Caco-2 (cell line): Measurements from ENCODE around the gene C20orf144. TPM values are rescaled to one million over a fixed set of nuclear protein-coding genes. Genes with fewer than 3 reads are reported as not detected.

ENCODE experiments used
- BruUV-seq: library from RNA; stranded (reverse); fragments of 400-500 nt; replicated peaks from 2 replicates; lab custom pipeline; 2021; lab: Mats Ljungman, UMichigan
- CTCF ChIA-PET: fragments of 300-600 bp; sonication (Branson Sonifier 250); formaldehyde crosslinking; loops from one replicate; lab custom pipeline; 2022; ENCODE audit warnings: antibody characterized with exemption; lab: Charles Lee
- POLR2A ChIA-PET: fragments of 300-600 bp; sonication (Branson Sonifier 250); formaldehyde crosslinking; loops from one replicate; lab custom pipeline; 2022; ENCODE audit warnings: antibody characterized with exemption; lab: Charles Lee
- DNase-seq, 2 experiments: peaks; one replicate each; pipeline versions ENCODE4 v3.0.0 to v3.0.0-alpha.2; 2020 to 2022
- H3K27me3 ChIP-seq: replicated peaks from 2 replicates; pipeline ENCODE4 v1.6.0; 2011; ENCODE audit warnings: low read length; ENCODE audit not compliant: control insufficient read depth, insufficient read depth
- H3K36me3 ChIP-seq: 2 replicates; pipeline ENCODE4 v1.5.1; 2011; ENCODE audit warnings: low read length; ENCODE audit not compliant: control insufficient read depth, insufficient read depth
- H3K4me1 ChIP-seq: fragments of 250-450 bp; sonication (Bioruptor Pico); 2 replicates; pipeline ENCODE4 v1.5.1; 2020; ENCODE audit warnings: mild to moderate bottlenecking
- H3K4me3 ChIP-seq: 2 replicates; pipeline ENCODE4 v1.5.1; 2011; ENCODE audit warnings: low read depth, mild to moderate bottlenecking, control low read depth, low read length
- H3K9me3 ChIP-seq: fragments of 250-450 bp; sonication (Bioruptor Pico); 2 replicates; pipeline ENCODE4 v1.5.1; 2020; ENCODE audit warnings: mild to moderate bottlenecking, moderate library complexity
- H3K27ac Mint-ChIP-seq: one replicate; pipeline ENCODE4 v1.8.0; 2022; ENCODE audit warnings: mixed read lengths; ENCODE audit not compliant: unreplicated experiment
- H3K27me3 Mint-ChIP-seq: one replicate; pipeline ENCODE4 v1.8.0; 2022; ENCODE audit warnings: mixed read lengths; ENCODE audit not compliant: insufficient read depth, unreplicated experiment
- H3K36me3 Mint-ChIP-seq: one replicate; pipeline ENCODE4 v1.8.0; 2022; ENCODE audit warnings: mild to moderate bottlenecking, mixed read lengths; ENCODE audit not compliant: insufficient read depth, unreplicated experiment
- H3K4me1 Mint-ChIP-seq: one replicate; pipeline ENCODE4 v1.8.0; 2022; ENCODE audit warnings: low read depth, mixed read lengths; ENCODE audit not compliant: unreplicated experiment
- H3K4me3 Mint-ChIP-seq: one replicate; pipeline ENCODE4 v1.8.0; 2022; ENCODE audit warnings: mild to moderate bottlenecking, moderate library complexity, mixed read lengths; ENCODE audit not compliant: unreplicated experiment
- H3K9me3 Mint-ChIP-seq: one replicate; pipeline ENCODE4 v1.8.0; 2022; ENCODE audit warnings: mixed read lengths; ENCODE audit not compliant: unreplicated experiment
- CTCF ChIP-seq, 2 experiments: fragments of 200-600 bp in 1 of 2; IDR thresholded peaks; 1 replicate in 1 of 2; 2 replicates in 1 of 2; pipeline versions ENCODE4 v1.5.1 to v1.8.0; 2011 to 2022; ENCODE audit warnings: antibody characterized with exemption in 1 of 2, control low read depth in 1 of 2, inconsistent platforms in 1 of 2, low read depth in 1 of 2, low read length in 1 of 2, mild to moderate bottlenecking in 1 of 2, moderate library complexity in 1 of 2; ENCODE audit not compliant: insufficient read depth in 1 of 2, severe bottlenecking in 1 of 2, unreplicated experiment in 1 of 2
- intact Hi-C: fragments of 100-400 bp; cut with micrococcal nuclease; formaldehyde crosslinking; loops from one replicate; pipeline ENCODE4 v1.10.0; 2022; ENCODE audit not compliant: unreplicated experiment
- total RNA-seq: library from RNA; stranded (reverse); gene quantifications from 2 replicates; pipeline ENCODE4 v1.2.3, GENCODE V29; 2022

C20orf144 gene
- total RNA-seq, 1 experiment from 2014 or later = 0.18 TPM

GRCh38 chr20:33675136-33675959 lies 13.2 kb downstream of the C20orf144 start:
- Mint-ChIP-seq H3K4me3 (peak overlapping the region; percentile 99), H3K9me3 (no peaks in the 10 kb centered on the region), H3K4me1 (peaks cover 31% of the 10 kb centered on the region), H3K36me3 (peaks cover 68% of the 10 kb centered on the region), H3K27me3 (no peaks in the 10 kb centered on the region), H3K27ac (peak overlapping the region; percentile 73)
- intact Hi-C loops = no loop called here
- peak overlapping the region; percentile 85 for H3K4me3 ChIP-seq
- H3K4me1 ChIP-seq = peaks cover 18% of the 10 kb centered on the region
- H3K27me3 ChIP-seq = no peaks in the 10 kb centered on the region
- peaks cover 8% of the 10 kb centered on the region for H3K36me3 ChIP-seq
- ChIA-PET POLR2A (interaction anchor here (0.6 to 1.0 kb wide), 4 partner anchors 9 to 22 kb away, joined by 4 read pairs; partner anchors contain the start of gene ACTL10), CTCF (interaction anchor here (0.5 to 1.9 kb wide), 3 partner anchors 9 to 489 kb away, joined by 3 to 8 read pairs (median 3); partner anchors contain the start of gene ACTL10)
- BruUV-seq = no TSS peak
- no peak for TF ChIP-seq CTCF (IDR thresholded peaks at IDR 0.05; ENCODE audit: insufficient read depth in 1 of 2, low read depth in 1 of 2, low read length in 1 of 2, severe bottlenecking in 1 of 2, unreplicated experiment in 1 of 2)
- DNase-seq = no peak
- no peaks in the 10 kb centered on the region for H3K9me3 ChIP-seq

DNA sequence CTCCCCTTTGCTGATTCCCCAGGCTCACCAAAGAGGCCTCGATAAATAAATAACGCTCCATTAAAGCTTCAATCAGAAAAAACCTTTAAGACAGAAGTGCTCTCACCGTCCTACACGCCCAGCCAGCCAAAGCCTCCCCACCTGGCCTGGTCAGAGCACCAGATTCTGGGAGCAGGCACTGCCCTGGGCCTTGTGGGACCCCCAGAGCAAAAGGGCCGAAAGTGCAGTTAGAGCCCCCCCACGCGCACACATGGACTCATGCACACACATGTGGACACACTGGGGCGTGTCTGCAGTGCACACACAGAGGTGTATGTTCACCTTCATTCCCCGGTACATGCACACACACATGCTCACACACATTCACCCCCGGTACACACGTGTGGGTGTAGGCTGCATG lies 14.0 kb downstream of the C20orf144 start:
- no peaks in the 10 kb centered on the region for H3K27me3 Mint-ChIP-seq
- ChIA-PET POLR2A (interaction anchor here (1.0 kb wide), 1 partner anchor 9 kb away, joined by 4 read pairs; the partner anchor contains the start of gene ACTL10), CTCF (no interaction called here)
- H3K27me3 ChIP-seq = no peaks in the 10 kb centered on the region
- BruUV-seq = no TSS peak
- H3K9me3 ChIP-seq = no peaks in the 10 kb centered on the region
- peaks cover 7% of the 10 kb centered on the region for H3K36me3 ChIP-seq
- H3K4me3 Mint-ChIP-seq = peak overlapping the region; percentile 32
- peaks cover 31% of the 10 kb centered on the region for H3K4me1 Mint-ChIP-seq
- peaks cover 18% of the 10 kb centered on the region for H3K4me1 ChIP-seq
- no peaks in the 10 kb centered on the region for H3K9me3 Mint-ChIP-seq
- no peak for TF ChIP-seq CTCF (IDR thresholded peaks at IDR 0.05; ENCODE audit: insufficient read depth in 1 of 2, low read depth in 1 of 2, low read length in 1 of 2, severe bottlenecking in 1 of 2, unreplicated experiment in 1 of 2)
- H3K4me3 ChIP-seq = no peak overlapping the region
- peak overlapping the region; percentile 73 for H3K27ac Mint-ChIP-seq
- peaks cover 76% of the 10 kb centered on the region for H3K36me3 Mint-ChIP-seq
- intact Hi-C loops = no loop called here
- no peak for DNase-seq

GRCh38 chr20:33676652-33677645 lies 14.8 kb downstream of the C20orf144 start:
- H3K27ac Mint-ChIP-seq = no peak overlapping the region
- CTCF ChIA-PET = no interaction called here
- no TSS peak for BruUV-seq
- no peaks in the 10 kb centered on the region for H3K9me3 Mint-ChIP-seq
- H3K27me3 Mint-ChIP-seq = no peaks in the 10 kb centered on the region
- peaks cover 6% of the 10 kb centered on the region; the same call in 1 of the 2 replicates for H3K36me3 ChIP-seq
- intact Hi-C loops = no loop called here
- no peak for TF ChIP-seq CTCF (IDR thresholded peaks at IDR 0.05; ENCODE audit: insufficient read depth in 1 of 2, low read depth in 1 of 2, low read length in 1 of 2, severe bottlenecking in 1 of 2, unreplicated experiment in 1 of 2)
- H3K4me3 ChIP-seq = no peak overlapping the region
- POLR2A ChIA-PET = interaction anchor here (1.0 kb wide), 1 partner anchor 10 kb away, joined by 4 read pairs; the partner anchor contains the start of gene ACTL10
- H3K36me3 Mint-ChIP-seq = peaks cover 83% of the 10 kb centered on the region
- H3K4me1 ChIP-seq = peaks cover 18% of the 10 kb centered on the region
- no peaks in the 10 kb centered on the region for H3K9me3 ChIP-seq
- H3K4me3 Mint-ChIP-seq = no peak overlapping the region
- H3K4me1 Mint-ChIP-seq = peaks cover 34% of the 10 kb centered on the region
- H3K27me3 ChIP-seq = no peaks in the 10 kb centered on the region
- DNase-seq = no peak
